GM21717 (cell line): Measurements from ENCODE around the gene KIF4A.
A peak's percentile ranks its signal among the peaks of the same experiment; 100 is the strongest.

Experiments used
- ATAC-seq: cut with Tn5 transposase; IDR thresholded peaks from one replicate; pipeline ENCODE4 v1.9.1; 2021; ENCODE audit warnings: mild to moderate bottlenecking, moderate library complexity; ENCODE audit not compliant: unreplicated experiment

The KIF4A gene

DNA sequence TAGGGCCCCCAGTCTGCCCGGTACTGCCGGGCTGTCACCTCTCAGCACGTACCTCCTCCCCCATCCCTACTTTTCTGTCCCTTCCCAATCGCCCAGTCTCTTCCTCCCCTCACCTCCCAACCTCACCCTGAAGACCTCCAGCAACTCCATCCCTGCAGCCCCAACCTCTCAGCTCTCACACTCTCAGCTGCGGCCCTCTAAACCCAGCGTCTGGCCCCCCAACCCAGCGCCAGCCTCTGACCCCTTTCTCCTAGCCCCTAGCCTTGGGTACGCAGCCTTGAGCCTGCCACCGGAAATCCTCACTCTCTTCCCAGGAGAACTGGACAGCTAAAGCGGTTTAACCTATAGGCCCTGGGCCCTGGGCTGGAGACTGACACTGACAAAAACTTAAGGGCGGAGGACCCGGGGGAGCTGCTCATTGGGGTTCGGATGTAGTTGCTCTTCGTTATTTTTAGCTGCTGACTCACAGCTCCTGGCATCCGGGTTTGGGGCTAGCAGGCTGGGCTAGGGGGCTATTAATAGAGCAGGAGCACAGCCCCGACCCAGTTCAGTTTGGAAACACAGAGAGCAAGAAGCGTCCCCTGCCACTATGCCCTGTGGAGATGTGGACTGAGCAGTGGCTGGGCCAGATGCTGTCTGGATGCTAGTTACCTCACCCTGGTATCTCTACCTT is 145.1 kb downstream of the KIF4A start:
- ATAC-seq = no peak

DNA sequence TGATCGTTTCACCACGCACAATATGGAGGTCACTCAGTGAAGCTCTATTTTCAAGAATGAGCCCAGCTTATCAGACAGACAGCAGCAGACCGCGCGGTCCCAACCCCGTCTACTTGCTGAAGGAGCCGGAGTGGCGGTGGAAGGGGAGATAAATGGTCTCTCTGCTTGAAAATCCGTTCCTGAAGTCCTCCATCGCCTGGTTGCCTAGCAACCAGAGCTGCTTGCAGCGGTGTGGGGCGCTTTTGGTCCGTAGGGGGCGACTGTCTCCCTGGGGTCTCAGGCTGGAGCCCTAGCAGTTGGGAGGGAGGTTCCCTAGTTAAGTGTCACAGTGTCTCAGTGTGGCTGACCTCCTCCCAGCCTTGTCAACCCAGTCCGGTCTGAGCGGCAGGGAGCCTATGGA is 146.4 kb downstream of the KIF4A start:
- ATAC-seq = no peak

DNA sequence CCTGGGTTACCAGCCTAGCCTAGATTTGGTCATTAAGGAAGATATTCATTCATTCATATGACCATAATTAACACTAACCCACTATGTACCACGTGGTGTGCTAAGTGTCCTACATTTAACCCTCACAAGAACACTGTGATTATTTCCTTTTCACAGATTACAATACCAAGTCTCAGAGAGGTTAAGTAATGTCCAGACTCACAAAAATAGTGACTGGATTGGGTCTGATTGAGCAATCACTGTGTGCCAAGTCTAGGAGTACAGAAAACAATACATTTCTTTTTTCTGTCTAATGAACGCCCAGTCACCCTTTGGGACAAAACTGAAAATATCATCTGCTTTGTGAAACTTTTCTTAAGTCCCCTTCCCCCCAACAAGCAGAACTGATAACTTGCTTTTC is 147.1 kb downstream of the KIF4A start:
- no peak for ATAC-seq

DNA sequence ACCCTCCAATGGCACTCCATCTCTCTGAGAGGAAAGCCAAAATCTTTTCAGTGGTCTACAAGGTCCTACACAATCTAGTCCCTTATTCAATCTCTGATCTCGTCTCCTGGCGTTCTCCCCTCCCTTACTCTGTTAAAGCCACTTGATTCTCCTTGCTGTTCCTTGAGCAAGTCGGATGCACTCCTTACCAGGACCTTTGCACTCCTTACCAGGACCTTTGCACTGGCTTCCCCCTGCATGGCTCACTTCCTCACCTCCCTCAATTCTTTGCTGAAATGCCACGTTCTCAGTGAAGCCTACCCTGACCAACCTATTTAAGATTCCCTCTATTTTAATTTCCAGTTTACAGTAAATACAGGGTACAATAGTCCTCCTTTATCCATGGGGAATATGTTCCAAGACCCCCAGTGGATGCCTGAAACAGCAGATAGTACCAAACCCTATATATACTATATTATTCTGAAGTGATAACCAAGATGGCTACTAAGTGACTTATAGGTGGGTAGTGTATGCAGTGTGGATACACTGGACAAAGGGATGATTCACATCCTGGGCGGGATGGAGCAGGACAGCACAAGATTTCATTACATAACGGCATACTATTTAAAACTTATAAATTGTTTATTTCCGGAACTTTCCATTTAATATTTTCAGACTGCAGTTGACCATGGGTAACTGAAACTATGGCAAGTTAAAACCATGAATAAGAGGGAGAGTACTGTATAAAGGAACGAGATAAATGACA is 148.2 kb downstream of the KIF4A start:
- no peak for ATAC-seq

DNA sequence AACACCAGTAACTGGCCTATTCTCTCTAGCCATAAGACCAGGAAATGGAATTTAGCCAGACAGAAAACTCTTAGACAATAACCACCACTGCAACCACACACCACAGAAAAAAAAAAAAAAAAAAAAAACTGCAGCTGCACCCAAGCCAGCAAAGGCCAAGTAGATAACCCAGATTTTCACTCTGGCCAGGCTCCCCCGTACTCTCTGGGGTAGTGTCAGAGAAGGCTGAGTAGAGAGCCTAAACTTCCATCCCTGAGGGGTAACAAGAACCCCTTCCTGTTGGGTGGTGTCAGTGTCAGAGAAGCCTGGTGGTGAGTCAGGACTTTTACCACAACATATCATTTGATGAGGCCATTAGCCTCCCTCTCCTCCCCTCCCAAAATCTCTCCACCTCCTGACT is 149.1 kb downstream of the KIF4A start:
- no peak for ATAC-seq

DNA sequence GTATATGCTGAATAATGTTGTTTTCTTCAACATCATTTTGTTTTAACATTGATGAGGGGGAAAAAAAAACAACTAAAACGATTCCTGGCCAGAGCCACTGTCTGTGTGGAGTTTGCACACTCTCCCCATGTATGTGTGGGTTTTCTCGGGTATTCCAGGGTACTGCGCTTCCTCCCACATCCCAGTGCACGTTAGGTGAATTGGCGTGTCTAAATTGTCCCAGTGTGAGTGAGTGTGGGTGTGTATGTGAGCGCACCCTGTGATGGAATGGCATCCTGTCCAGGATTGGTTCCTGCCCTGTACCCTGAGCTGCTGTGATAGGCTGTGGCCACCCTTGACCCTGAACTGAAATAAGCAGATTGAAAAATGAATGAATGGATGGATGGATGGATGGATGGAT is 152.3 kb downstream of the KIF4A start:
- no peak for ATAC-seq

DNA sequence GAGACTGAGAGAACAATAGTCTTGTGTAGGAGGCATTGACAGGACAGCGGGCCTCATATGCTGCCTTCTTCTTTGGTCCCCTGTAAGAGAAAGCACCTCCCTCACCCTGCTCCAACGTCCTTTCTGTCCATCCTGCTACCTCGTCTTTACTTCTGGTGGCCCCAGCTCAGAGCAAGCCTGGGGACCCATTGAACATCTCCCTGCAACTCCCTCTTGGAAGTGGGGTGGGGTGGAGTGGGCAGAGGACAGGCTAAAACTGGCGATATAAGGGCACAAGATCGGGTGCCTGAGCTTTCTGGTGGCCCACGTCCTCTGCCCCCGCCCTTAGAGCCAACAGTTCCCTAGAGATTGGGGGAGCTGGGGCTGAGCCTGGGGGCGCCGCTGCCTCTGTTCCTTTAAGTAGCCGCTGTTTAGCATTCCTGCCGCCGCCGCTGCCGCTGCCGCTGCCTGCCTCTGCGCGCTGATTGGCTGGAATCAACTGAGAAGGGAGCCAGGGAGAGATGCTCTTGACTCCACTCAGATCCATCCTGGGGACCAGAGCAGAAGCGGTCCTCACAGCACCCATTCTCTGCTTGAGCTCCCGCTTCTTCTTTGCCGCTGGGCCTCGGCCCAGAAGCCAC is 154.5 kb downstream of the KIF4A start, which contains the start of gene DLG3:
Gene DLG3, plus strand, starts transcription at position 510 of the 620 bp plus-strand sequence. CDS start 367 bp downstream, outside the sequence.
- no peak for ATAC-seq

DNA sequence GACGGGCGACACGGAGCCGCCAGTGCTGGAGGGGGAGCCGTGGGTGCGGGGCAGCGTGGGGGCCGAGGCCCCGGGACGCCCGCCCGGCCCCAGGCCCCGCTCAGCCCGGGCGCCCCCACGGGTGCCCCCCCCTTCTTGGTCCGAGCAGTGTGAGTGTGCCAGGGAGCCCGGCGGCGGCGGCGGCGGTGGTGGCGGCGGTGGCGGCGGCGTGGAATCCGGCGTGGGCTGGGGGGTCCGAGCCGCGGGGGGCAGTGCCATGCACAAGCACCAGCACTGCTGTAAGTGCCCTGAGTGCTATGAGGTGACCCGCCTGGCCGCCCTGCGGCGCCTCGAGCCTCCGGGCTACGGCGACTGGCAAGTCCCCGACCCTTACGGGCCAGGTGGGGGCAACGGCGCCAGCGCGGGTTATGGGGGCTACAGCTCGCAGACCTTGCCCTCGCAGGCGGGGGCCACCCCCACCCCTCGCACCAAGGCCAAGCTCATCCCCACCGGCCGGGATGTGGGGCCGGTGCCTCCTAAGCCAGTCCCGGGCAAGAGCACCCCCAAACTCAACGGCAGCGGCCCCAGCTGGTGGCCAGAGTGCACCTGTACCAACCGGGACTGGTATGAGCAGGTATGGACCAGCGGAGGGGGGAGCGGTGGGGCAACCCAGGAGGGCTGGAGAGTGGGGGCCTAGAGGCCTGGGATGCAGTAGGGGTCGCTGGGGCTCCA is 155.2 kb downstream of the KIF4A start:
- no peak for ATAC-seq

DNA sequence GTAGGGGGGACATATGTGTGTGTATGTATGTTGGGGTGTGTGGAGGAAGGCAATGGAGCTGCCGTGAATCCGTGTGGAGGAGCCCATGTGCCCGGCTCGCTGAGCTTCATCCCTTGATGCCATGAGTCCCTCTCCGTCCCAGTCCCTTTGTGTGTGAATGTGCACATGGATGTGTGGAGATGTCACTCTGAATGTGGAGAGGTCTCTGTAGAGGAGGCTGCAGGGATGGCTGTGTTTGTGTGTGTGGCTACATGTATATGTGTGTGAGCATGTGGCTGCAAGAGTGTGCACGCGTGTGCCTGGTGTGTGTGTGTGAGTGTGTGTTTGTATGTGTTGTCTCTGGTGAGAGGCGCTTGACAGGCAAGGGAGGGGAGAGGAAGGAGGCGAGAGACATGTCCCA is 156.0 kb downstream of the KIF4A start:
- ATAC-seq = no peak

DNA sequence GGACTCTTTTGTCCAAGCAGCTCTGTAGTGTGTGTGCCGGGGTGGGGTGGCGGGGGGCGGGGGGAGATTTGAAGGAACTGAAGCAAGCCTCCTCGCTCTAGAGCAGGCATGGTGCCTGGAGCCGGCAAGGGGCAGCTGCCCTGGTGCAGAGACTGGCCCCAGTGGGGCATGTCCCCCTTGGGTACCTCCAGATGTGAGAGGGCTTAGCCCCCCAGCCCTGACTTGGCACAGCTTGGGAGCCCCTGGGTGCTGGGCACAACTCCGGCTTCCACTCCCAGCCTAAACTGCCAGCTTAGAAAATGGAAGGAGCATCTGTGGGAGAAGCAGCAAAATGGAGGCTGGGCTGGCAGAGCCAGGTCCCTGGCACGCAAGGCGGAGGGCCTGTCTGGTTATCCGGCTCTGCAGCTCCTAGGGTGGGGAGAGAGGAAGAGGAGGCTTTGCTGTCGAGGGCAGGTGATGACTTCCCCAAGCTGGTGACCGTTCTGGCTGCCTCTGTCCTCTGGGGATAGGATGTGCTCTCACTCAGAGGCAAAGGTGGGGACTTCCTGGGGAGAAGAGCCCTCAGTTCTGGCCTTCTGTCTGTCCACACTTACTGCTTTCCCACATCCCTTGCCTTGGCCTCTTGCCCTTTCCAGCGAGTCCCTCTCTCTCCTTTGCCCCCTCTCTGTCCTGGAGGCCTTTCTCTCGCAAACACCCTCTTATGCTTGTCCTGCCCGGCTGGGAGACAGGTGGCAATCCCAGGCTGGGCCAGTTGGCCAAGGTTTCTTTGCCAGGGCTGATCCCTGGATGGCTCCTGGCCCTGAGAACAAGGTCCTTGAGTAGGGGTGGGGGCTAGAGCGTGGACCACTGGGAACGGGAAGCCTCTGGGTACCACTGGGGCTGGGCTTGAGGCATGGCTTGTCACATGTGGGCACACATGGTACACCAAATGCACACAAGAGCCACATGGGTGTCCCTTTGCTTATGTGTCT is 156.8 kb downstream of the KIF4A start:
- ATAC-seq = no peak

DNA sequence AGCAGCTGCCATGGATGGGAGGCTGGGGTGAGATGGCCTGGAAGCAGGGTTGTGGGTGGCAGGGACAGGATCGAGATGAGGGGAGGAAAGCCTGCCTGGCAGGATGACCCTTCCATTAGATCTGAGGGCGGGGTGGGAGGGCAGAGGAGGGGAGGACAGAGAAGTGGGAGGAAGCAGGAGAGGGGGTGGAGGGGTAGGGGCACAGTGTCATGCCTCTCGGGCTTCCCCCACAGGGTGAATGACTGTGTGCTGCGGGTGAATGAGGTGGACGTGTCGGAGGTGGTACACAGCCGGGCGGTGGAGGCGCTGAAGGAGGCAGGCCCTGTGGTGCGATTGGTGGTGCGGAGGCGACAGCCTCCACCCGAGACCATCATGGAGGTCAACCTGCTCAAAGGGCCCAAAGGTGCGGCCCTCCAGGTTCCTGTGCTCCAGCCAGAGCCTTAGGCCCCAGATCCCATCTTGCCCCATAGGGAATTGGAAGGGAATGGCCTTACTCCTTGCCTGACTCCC is 159.6 kb downstream of the KIF4A start:
- no peak for ATAC-seq

DNA sequence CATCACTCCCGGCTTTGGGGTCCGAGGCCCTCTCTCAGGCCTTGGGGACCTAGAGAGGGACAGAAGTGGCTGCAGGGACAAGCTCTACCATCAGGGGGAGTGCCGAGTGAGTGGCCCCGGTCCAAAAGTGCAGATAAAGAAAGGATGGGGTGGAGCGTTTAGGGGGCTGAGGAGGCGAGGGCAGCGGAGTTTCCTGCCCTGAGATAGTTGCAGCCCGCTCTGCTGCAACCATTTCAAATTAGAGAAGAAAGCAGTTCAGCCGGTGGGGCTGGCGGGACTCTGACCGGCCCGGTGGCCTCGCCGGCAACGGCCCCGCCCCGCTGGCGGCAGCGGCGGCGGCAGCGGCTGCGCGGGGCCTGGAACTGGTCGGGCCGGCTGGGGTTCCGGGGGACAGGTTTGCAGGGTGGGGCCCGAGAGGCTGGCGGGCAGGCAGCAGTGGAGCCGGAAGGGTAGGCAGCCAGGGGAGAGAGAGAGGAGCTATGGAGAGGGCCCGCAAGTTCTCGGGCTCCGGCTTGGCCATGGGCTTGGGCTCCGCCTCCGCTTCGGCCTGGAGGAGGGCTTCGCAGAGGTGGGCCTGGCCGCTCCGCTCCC is 162.3 kb downstream of the KIF4A start:
- peak; percentile 46 for ATAC-seq

DNA sequence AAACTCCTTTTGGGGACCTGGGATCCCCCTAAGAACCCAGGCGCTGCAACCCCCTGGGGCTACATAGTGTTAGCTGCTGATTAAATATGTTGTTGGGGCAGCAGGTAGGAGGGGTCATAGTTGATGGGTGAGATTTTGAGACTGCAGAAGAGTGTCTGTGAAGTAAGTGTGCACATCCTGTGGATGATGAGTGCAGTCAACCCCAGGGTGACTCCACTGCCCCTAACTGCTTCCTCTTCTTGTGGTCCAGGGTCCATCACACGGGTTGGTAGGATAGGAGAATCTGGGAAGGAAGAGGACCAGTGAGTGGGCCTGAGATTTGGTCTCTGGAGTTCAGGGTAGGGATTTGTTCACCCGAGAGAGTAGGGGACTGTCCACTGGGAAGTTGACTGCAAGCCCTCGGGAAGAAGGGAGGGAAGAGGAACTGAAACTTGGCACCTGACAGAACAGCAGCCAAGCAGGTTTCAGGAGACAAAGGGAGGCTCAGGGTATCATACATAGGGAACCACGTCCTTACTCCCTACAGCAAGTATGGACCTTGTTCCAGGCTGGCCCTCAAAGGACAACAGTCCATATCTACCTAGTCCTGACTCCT is 163.2 kb downstream of the KIF4A start:
- no peak for ATAC-seq

DNA sequence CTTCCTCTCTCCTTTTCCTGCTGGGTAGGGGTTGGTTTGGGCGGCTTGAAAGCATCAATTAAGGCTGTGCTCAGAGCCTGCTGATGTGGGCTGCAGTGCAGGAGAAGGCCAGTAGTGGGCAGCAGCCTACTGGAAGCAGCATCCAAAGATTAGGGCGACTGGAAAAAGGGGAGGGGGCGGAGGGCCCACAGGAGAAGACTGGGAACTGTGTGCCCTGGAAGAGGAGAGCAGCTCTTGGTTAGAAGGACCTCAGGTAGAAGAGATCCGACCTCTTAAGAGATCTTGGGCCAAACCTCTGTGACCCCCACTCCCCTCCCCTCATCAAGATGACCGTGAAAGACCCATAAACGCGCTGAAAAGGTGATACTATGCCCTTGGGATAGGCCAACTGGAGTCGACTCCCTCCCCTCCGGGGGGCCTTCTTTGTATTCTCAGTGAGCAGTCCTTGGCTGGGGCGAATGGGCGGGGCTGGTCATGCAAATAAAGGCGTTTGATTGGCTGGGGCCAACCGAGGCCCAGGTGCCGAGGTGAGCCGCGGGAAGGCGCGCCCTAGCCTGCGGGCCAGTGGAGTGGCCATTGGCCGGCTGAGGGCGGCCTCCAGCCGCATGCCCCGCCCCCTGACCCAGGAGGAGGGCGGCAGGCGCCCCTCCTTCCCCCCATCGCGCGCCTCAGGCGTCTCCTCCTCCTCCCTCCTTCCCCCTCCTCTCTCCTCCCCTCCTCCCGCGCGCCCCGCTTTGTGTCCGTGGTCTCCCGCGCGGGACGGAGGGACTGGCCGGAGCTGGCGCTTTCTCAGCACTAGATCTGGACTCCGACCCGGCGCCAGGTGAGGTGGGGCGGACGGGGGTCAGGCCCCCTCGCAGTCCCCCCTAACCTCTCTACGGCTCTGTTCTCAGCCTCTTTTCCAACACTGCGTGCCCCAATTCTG is 164.8 kb downstream of the KIF4A start:
- ATAC-seq = peak; percentile 54

DNA sequence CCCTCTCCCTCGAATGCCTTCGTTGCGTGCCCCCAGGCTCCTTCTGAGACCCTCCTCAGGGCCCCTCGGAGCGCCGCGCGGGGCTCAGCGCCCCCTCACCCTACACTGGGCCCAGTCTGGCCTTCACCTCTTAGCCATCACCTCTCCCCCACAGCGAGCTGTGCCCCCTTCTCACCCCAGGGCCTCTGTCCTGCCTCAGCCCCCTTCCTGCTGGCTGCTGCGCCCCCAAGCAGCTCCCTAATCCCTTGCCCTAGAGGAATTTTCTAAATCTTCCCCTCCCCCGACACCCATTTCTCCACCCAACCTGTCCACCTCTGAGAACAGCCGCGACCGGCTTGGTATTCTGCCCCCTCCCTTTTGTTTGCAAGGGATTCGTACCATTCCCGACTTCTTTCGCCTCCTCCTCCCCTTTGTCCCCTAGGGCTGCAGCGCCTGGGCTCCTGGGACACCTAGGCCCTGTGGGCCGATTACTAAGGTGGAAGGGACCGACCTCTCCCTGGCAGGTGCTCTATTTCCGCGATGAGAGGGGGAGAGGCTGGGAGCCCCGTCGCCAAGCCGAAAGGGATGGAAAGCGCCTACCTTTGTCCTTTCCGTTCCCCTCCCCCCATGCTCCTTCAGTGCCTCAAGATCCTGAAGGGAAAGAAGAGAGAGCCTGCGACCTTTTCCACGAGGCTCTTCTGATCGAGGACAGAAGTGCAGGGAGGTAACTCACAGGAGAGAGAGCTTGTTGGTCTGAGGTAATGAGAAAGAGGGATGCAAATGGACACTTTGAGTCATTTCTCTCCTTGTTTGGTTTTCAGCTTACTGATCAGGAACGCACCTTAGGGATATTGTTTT is 165.7 kb downstream of the KIF4A start:
- peak; percentile 39 for ATAC-seq

DNA sequence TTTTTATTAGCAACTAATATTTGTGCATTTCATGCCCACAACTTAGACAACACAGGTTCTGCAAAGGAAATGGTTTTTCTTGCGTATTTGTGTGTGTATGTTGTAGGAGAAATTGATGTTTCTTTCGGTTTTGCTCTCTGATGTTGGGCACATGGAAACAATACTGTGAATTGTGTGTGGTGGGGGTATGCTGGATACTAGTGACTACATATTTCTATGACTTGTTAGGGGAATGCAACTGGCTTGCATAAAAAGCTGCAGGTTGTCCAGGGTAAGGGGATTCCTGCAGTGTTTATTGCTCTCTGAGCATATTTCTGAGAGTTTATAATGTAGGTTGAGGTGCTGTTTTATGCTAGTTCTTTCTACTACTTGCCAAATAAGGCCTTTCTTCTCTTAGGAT is 166.4 kb downstream of the KIF4A start:
- peak; percentile 29 for ATAC-seq

DNA sequence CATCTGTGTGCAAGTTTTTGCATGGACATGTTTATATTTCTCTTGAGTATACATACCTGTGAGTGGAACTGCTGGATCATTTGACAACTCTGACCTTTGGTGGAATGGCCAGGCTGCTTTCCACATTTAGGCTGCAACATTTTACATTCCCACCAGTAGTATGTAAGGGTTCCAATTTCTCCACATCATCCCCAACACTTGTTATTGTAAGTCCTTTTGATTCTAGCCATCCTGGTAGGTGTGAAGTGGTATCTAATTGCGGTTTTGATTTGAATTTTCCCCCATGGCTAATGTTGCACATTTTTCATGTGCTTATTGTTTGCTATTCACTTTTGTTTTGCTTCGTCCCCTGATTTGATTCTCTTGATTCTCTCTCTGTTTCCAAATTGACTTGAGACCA is 171.1 kb downstream of the KIF4A start:
- no peak for ATAC-seq
